B cell (primary cell): ENCODE results near the gene MSH2.

ENCODE experiments used
- CTCF ChIP-seq: fragments of 200-600 bp; IDR thresholded peaks from one replicate; pipeline ENCODE4 v1.8.0; 2022; ENCODE audit warnings: antibody characterized with exemption, mild to moderate bottlenecking
- EZH2 ChIP-seq: IDR thresholded peaks from 2 replicates; pipeline ENCODE4 v1.6.1; 2012; ENCODE audit warnings: borderline replicate concordance, low read depth, mild to moderate bottlenecking, moderate library complexity, low read length; ENCODE audit not compliant: insufficient read depth, poor library complexity, severe bottlenecking

GRCh38 chr2:47508080-47508479 lies 105.1 kb downstream of the MSH2 start:
- TF ChIP-seq CTCF (no peak), EZH2 (no peak)
